HG02571 (cell line): ENCODE results near the gene RALGPS1.

Experiments
- ATAC-seq: cut with Tn5 transposase; IDR thresholded peaks from one replicate; pipeline ENCODE4 v1.9.1; 2021; ENCODE audit warnings: mild to moderate bottlenecking, moderate library complexity; ENCODE audit not compliant: unreplicated experiment

RALGPS1 gene

DNA sequence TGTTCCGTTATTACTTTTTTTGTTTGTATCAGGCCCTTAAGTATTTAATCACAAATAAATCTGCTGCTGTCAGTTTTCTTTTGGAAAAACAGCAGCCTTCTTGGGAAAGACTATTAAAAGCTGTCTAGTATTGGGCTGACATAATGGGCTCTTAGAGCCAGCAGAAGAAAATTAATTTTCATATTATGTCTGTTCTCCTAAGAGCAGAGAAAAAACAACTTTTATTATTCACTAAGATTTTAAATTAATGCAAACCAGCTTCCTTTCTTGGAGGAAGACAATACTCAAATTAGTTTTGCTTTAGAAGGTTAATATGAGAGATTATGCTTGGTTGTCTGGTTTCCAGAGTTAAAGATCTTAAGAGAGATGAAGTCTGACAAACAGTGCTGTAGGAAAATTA is 319.4 kb downstream of the RALGPS1 start:
- ATAC-seq = no peak

- ATAC-seq = no peak
Observed at GRCh38 chr9:127237801-127238200, 323.2 kb downstream of the RALGPS1 start.

DNA sequence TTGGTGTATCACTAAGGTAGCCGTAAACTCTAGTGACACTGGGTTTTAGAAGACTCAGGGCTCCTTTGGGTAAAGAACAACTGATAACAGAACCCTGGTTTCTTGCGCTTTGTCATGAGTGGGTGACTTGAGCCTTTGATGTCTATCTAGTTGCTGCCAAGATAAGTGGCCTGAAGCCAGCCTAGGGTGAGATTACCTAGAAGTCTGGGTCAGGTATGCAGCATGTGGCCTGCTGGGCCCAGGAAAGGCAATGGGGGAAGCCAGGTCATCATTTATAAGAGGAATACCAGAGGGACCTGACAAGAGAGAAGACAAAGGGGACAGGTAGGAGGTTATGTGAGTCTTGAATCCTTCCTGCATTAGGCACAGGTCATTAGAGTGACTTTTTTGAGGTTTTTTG is 326.8 kb downstream of the RALGPS1 start:
- no peak for ATAC-seq

DNA sequence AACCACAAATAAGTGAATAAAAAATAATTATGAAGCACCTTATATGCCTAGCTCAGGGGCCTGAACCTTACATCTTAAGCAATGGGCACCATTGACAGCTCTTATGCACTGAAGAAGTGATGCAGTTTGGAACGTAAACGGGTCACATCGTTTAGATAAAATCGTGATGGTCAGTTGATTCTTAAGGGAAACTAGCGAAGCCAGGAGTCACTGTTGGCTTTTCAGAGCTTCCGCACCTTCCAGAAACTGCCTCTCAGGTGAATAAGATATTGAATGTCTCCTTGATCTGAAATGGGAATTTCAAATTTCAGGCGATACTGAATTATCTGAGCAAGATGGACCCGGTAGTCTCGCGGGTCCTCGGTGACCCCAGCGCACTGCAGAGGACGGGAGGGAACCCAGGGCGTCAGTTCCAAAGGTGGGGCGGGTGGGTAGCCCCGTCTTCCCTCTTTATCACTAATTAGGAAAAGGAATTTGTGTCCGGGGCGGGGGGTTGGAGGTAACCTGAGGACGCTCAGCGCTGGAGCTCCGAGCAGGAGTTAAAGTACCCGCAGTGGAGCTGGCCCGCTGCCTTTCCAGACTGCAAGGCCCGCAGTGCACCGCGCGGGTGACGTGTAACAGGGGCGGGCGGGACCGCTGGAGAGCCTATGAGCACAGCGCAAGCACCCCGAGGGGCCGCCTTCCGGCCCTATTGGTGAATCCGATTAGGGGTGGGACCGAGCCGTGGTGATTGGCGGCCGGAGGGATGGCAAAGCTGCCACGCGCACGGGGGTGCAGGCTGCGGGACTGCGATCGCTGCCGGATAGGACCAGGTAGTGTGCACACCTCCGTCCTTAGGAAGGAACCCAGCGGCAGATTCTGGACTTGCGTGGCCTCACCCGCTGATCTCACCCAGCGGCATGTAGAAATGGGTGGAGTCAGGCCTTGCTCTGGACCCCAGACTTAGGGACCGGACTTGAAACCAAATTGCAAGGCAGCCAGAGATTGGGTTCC is 330.3 kb downstream of the RALGPS1 start:
- peak; percentile 99 for ATAC-seq

DNA sequence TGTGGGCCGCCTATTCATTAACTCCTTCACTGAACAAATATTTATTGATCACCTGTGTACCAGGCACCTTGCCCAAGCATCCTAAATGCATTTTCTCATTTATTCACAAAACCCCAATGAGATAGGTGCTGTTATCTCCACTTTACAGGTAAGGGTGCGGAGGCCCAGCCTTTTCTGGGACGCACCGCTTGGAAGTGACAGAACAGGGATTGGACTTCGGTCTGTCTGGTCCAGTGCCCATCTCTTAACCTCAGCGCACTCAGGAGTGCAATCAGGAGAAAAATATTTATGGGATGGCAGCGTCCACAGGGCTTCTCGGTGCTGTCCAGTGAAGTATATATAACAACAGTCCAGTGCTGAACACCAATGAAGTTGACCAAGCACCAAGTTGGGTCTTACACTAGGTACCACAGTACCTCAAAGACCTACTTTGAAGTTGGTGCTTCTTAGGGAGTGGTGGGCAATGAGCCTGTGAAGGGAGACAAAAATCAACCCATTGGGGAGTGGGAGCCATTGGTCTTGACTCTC is 331.1 kb downstream of the RALGPS1 start:
- ATAC-seq = no peak

DNA sequence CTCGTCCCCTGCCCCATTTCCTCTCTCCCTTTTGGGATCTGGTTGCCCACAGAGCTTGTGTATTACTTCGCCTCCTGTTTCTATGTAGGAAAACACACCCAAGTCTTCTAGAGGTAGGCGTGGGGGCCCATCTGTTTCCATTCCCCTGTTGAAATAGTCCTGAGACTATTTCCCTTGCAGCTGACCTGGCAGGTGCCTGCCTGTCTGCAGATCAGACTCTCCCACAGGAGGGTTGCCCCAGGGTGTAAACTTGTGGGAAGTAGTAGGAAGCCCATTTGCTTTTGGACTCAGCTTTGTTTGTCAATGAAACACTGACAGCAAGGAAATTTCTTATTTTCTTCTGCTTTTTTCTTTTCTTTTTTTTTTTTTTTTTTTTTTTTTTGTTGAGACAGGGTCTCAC is 333.7 kb downstream of the RALGPS1 start:
- ATAC-seq = no peak

GRCh38 chr9:127249877-127250276 is 335.3 kb downstream of the RALGPS1 start:
- ATAC-seq = no peak

DNA sequence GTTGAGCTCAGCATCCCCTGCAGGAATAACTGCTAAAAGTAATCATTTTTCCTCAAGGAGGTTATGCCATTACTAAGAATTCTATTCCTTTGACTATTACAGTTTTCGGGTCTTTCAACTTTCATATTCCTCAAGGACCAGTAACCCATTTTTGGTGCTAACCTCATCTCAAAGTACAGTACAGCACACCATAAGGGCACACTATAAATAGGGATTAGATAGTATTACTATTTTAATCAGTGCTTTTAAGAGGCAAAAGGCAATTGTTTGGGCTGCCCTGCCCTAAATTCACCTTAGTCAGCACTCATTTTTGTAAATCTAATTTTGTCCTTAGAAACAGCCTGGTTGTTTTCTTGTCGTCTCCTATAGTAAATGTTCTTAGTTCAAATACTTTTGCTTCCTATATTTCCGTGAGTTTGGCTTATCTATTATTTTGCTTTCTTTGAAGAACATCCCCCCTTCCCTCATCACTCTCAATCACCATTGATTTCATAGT is 336.4 kb downstream of the RALGPS1 start:
- ATAC-seq = no peak

DNA sequence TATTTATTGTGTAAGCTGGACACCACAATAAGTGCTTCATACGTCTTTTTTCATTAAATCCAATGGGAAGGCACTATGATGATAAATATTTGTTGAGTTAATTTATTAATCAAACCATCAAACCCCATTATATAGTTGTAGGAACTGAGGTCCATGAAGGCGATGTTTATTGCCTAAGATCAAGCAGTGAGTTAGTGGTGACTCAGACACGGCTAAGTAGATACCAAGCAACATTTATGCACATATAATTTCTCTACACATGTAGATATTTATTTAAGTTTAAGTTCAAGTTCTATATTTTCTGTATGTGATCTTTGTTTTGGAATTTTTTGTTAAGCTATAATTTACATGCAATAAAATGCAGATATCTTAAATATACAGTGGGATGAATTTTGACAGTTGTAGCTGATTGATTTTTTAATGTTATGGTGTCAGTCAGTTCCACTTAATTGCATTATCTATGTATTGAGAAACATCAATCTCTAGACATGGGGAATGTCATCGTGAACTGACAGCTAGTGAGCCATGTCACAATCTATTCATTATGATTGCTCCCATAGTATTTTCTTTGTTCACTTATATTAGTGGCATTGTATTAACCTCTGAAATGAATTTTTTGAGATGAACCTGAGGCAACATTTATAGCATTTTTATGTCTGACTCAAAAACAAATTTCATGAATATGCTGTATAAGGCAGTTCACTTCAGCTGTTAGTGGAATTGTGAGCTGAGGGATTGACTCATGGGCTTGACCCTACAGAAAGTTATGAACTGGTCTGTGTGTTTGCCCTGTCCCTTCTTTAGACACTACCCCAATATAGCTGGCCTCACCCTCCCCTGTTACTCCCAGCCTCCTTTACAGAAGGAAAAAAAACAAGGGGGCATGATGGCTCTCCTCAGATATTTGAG is 338.1 kb downstream of the RALGPS1 start:
- no peak for ATAC-seq

GRCh38 chr9:127253446-127253845 is 338.9 kb downstream of the RALGPS1 start:
- no peak for ATAC-seq

- ATAC-seq = no peak
Observed at GRCh38 chr9:127255692-127256091, 341.1 kb downstream of the RALGPS1 start.

DNA sequence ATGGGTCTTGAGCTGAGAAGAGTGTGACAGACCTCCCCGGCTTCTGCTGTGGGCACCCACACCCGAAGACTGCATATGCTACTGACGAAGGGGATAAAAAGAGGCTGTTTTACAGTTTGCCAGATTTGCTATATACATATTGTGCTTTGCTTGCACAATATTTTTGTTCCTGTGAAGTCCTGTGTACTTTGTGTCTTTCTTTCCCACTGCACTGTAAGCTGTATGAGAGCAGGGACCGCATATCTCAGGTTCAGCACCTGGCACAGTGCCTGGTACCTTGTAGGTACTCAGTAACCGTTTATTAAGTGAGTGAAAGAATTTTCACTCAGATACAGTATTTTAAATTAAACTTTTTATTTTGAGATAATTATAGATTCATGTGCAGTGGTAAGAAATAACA is 341.7 kb downstream of the RALGPS1 start:
- ATAC-seq = no peak

- no peak for ATAC-seq
Observed at GRCh38 chr9:127258606-127259471, 344.3 kb downstream of the RALGPS1 start.

- no peak for ATAC-seq
Observed at GRCh38 chr9:127262602-127263001, 348.0 kb downstream of the RALGPS1 start.

- no peak for ATAC-seq
Observed at GRCh38 chr9:127263237-127263636, 348.7 kb downstream of the RALGPS1 start.

DNA sequence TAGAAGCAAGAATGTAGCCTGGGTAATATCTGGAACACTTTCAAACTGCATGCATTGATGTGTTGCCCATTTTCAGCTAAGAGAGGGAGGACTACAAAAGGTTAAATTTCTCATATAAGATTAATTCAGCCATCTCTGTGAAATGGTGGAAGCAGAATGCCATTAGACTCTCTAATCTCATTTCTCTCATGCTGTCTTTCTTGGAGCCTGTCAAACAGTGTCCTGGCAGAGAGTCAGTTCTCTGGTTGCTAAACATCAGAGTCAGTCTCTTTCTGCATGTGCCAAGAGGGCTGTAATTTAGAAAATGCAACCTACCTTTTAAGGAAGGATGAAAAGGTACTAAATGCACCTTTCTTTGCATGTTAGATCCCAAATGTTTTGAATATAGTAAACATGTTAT is 349.1 kb downstream of the RALGPS1 start:
- ATAC-seq = no peak

- ATAC-seq = no peak
Observed at GRCh38 chr9:127264462-127265219, 350.1 kb downstream of the RALGPS1 start, which contains the start of gene GARNL3. Gene GARNL3 (plus strand): TSS chr9:127264774. CDS start chr9:127264878, 104 bp downstream.

- no peak for ATAC-seq
Observed at GRCh38 chr9:127267793-127268525, 353.4 kb downstream of the RALGPS1 start.

DNA sequence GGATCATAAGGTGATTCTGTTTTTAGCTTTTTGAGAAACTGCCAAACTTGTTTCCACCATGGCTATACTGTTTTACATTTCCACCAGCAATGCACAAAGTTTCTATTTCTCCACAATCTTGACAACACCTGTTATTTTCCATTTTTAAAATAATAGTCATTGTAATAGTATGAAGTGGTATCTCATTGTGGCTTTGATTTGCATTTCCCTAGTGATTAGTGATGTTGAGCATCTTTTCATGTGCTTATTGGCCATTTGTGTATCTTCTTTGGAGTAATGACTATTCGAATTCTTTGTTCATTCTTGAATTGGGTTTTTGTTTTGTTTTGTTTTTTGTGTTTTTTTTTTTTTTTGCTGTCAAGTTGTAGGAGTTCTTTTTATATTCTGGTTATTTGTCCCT is 354.9 kb downstream of the RALGPS1 start:
- ATAC-seq = no peak
